SU-DHL-6 (cell line): ENCODE measurements around the gene THSD7A.

Source experiments
- EZH2phosphoT487 ChIP-seq: fragments of 200-600 bp; sonication (generic), shearing (Covaris generic); conservative IDR thresholded peaks from 2 replicates; pipeline ENCODE4 v1.6.1; 2018; ENCODE audit warnings: mild to moderate bottlenecking, antibody characterized with exemption, low read length, moderate library complexity, mixed read lengths
- TF ChIP-seq, protein P1 (sequence below): fragments of 200-600 bp; sonication (generic); IDR thresholded peaks from one replicate; pipeline ENCODE4 v1.5.1; 2017; ENCODE audit warnings: antibody characterized with exemption, mild to moderate bottlenecking, low read length, moderate library complexity; ENCODE audit not compliant: insufficient read depth, poor library complexity, severe bottlenecking

DNA sequence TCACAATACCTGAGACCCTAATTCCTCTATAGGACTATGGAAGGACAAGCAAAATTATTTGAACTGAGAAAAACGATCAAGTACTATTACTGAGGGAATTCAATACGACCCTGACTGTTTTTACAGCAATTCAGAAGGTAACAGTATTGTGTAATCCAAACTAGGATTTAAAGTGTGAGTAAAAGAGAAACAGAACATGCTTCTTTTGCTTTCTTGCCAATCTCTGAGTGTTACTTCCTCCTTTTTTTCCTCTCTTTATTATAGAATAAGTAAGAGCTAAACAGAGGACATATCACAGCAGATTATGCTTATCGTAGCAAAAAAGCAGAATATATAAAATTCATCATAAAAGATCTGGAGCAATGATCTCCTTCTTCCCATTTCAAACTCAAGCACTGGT lies 292.1 kb downstream of the THSD7A start:
- TF ChIP-seq, protein P1, sequence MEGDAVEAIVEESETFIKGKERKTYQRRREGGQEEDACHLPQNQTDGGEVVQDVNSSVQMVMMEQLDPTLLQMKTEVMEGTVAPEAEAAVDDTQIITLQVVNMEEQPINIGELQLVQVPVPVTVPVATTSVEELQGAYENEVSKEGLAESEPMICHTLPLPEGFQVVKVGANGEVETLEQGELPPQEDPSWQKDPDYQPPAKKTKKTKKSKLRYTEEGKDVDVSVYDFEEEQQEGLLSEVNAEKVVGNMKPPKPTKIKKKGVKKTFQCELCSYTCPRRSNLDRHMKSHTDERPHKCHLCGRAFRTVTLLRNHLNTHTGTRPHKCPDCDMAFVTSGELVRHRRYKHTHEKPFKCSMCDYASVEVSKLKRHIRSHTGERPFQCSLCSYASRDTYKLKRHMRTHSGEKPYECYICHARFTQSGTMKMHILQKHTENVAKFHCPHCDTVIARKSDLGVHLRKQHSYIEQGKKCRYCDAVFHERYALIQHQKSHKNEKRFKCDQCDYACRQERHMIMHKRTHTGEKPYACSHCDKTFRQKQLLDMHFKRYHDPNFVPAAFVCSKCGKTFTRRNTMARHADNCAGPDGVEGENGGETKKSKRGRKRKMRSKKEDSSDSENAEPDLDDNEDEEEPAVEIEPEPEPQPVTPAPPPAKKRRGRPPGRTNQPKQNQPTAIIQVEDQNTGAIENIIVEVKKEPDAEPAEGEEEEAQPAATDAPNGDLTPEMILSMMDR, result no peak
- TF ChIP-seq EZH2phosphoT487, result no peak
